Common myeloid progenitor, CD34-positive (primary cell): ENCODE data around the gene KRT6C.

Source experiments
- CTCF ChIA-PET: fragments of 350-600 bp; sonication (Branson Sonifier 250); formaldehyde crosslinking; loops from one replicate; lab custom pipeline; 2021; ENCODE audit warnings: antibody characterized with exemption; lab: Charles Lee
- POLR2A ChIA-PET: fragments of 350-600 bp; sonication (Branson Sonifier 250); formaldehyde crosslinking; loops from one replicate; lab custom pipeline; 2021; ENCODE audit warnings: antibody characterized with exemption; lab: Charles Lee
- DNase-seq, 3 donors: peaks; one replicate each; pipeline versions ENCODE4 v3.0.0 to v3.0.0-alpha.2; 2013
- H3K27ac ChIP-seq, 2 experiments: 1 replicate in 1 of 2; 2 replicates in 1 of 2; pipeline ENCODE4 v1.7.0; 2013; ENCODE audit warnings: inconsistent platforms in 2 of 2, low read length in 2 of 2, mild to moderate bottlenecking in 2 of 2, low read depth in 1 of 2, moderate library complexity in 1 of 2; ENCODE audit not compliant: severe bottlenecking in 2 of 2, insufficient read depth in 1 of 2, poor library complexity in 1 of 2
- H3K27me3 ChIP-seq, 5 experiments: replicated peaks in 2 of 5; 1 replicate in 3 of 5; 2 replicates in 2 of 5; pipeline versions ENCODE4 v1.6.1 to v1.7.0; 2013; ENCODE audit warnings: low read length in 4 of 5, mild to moderate bottlenecking in 2 of 5, moderate library complexity in 2 of 5, inconsistent platforms in 1 of 5; ENCODE audit not compliant: insufficient read depth in 5 of 5, control insufficient read depth in 4 of 5
- H3K36me3 ChIP-seq, 4 experiments: 1 replicate in 2 of 4; 2 replicates in 2 of 4; pipeline versions ENCODE4 v1.6.1 to v1.7.0; 2013; ENCODE audit warnings: low read length in 3 of 4, control low read depth in 1 of 4, mild to moderate bottlenecking in 1 of 4; ENCODE audit not compliant: control insufficient read depth in 4 of 4, insufficient read depth in 4 of 4
- H3K4me1 ChIP-seq, 4 experiments: 1 replicate in 3 of 4; 2 replicates in 1 of 4; pipeline versions ENCODE4 v1.6.1 to v1.7.1; 2013; ENCODE audit warnings: low read length in 3 of 4, mild to moderate bottlenecking in 3 of 4, control low read depth in 1 of 4, inconsistent platforms in 1 of 4, moderate library complexity in 1 of 4; ENCODE audit not compliant: control insufficient read depth in 4 of 4, insufficient read depth in 4 of 4; ENCODE audit errors: control extremely low read depth in 1 of 4
- H3K4me3 ChIP-seq, 7 experiments: 1 replicate in 4 of 7; 2 replicates in 3 of 7; pipeline versions ENCODE4 v1.5.1 to v1.7.0; 2013; ENCODE audit warnings: mild to moderate bottlenecking in 7 of 7, low read length in 6 of 7, moderate library complexity in 6 of 7, inconsistent platforms in 2 of 7, low read depth in 2 of 7, control low read depth in 1 of 7; ENCODE audit not compliant: insufficient read depth in 4 of 7, control insufficient read depth in 1 of 7; ENCODE audit errors: extremely low read depth in 1 of 7
- H3K9me3 ChIP-seq, 5 experiments: 1 replicate in 4 of 5; 2 replicates in 1 of 5; pipeline versions ENCODE4 v1.6.1 to v1.7.1; 2013; ENCODE audit warnings: low read length in 4 of 5, mild to moderate bottlenecking in 2 of 5, inconsistent platforms in 1 of 5, low read depth in 1 of 5, moderate library complexity in 1 of 5; ENCODE audit not compliant: control insufficient read depth in 4 of 5, insufficient read depth in 2 of 5; ENCODE audit errors: control extremely low read depth in 1 of 5
- WGBS: methylation state at CpG from one replicate; pipeline ENCODE4 v1.1.5; 2013; ENCODE audit not compliant: insufficient coverage; 5-methylcytosine and 5-hydroxymethylcytosine counted together

KRT6C gene

GRCh38 chr12:52499806-52500560, 26.4 kb upstream of the KRT6C start:
- 89% methylated on average over 3 of the region's 5 CpGs for WGBS
- peaks cover 0 to 11% (median 2%) of the 10 kb centered on the region in 5 experiments for H3K27me3 ChIP-seq
- no peaks in the 10 kb centered on the region for H3K36me3 ChIP-seq
- peaks cover 0 to 3% (median 0%) of the 10 kb centered on the region in 4 experiments for H3K4me1 ChIP-seq
- H3K27ac ChIP-seq, result no peak overlapping the region
- no peak overlapping the region for H3K4me3 ChIP-seq
- H3K9me3 ChIP-seq, result peaks cover 0 to 3% (median 0%) of the 10 kb centered on the region in 5 experiments
- ChIA-PET POLR2A (no interaction called here), CTCF (interaction anchor here (1.4 kb wide), 1 partner anchor 127 kb away, joined by 4 read pairs; no protein-coding TSS in a partner anchor)
- DNase-seq, result no peak

DNA sequence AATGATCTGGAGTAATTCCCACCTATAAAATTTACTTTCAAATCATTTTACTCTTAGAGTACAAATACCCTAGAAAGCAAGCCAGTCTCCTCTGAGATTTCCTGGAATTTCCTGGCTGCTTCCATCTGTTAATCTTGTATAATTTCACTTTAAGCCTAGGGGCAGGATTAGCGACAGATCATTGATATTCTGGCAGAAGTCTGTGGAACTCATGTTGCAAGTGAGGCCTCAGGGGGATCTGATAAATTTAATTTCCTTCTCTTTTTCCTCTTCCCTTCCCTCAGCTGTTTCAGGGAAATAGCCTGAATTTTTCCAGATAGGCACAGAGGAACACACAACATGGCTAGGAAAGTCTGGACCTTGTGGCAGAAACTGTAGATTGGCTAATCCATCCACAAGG, 25.3 kb upstream of the KRT6C start:
- H3K36me3 ChIP-seq, result no peaks in the 10 kb centered on the region
- H3K4me3 ChIP-seq, result no peak overlapping the region
- DNase-seq, result no peak
- no CpG with 5 or more reads among the region's 1 CpG for WGBS
- no peak overlapping the region for H3K27ac ChIP-seq
- H3K9me3 ChIP-seq, result peaks cover 0 to 3% (median 0%) of the 10 kb centered on the region in 5 experiments
- CTCF ChIA-PET, result interaction anchor here (1.4 kb wide), 1 partner anchor 126 kb away, joined by 4 read pairs; no protein-coding TSS in a partner anchor
- peaks cover 0 to 3% (median 0%) of the 10 kb centered on the region in 4 experiments for H3K4me1 ChIP-seq
- peaks cover 0 to 15% (median 2%) of the 10 kb centered on the region in 5 experiments for H3K27me3 ChIP-seq
- POLR2A ChIA-PET, result no interaction called here

DNA sequence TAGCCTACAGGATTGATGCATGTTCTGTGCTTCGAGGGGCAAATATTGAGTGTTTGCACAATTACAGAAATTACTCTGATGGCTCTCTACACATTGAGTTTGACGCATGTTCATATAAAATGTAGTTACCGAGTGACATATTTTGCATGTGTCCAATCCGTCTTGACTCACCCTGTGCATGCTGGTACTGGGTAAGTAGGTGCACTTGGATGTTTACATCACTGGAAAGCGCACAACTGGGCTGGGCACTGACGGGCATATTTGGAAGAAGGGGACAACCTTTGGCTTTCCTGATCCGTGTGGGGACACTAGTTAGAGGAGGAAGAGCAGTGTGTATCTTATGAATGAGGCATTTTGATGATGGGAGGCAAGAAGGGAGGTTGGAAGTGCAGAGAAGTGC, 24.4 kb upstream of the KRT6C start:
- peaks cover 0 to under 1% (median 0%) of the 10 kb centered on the region in 5 experiments for H3K9me3 ChIP-seq
- no peak overlapping the region for H3K27ac ChIP-seq

GRCh38 chr12:52496590-52497071, 23.0 kb upstream of the KRT6C start:
- H3K27me3 ChIP-seq, result peaks cover 0 to 15% (median 6%) of the 10 kb centered on the region in 5 experiments
- CTCF ChIA-PET, result interaction anchor here (1.3 kb wide), 1 partner anchor 10 kb away, joined by 3 read pairs; no protein-coding TSS in a partner anchor
- DNase-seq, result no peak
- POLR2A ChIA-PET, result no interaction called here
- H3K4me1 ChIP-seq, result peaks cover 0 to 3% (median 0%) of the 10 kb centered on the region in 4 experiments
- WGBS, result 97% methylated on average over 4 of the region's 4 CpGs
- no peaks in the 10 kb centered on the region for H3K9me3 ChIP-seq
- no peak overlapping the region for H3K27ac ChIP-seq
- no peaks in the 10 kb centered on the region for H3K36me3 ChIP-seq
- no peak overlapping the region for H3K4me3 ChIP-seq

More for the DNA sequence above, 24.4 kb upstream of the KRT6C start:
- H3K36me3 ChIP-seq, result no peaks in the 10 kb centered on the region
- WGBS, result 100% methylated on average over 7 of the region's 7 CpGs
- peaks cover 0 to 3% (median 0%) of the 10 kb centered on the region in 4 experiments for H3K4me1 ChIP-seq
- no peak overlapping the region for H3K4me3 ChIP-seq
- H3K27me3 ChIP-seq, result peaks cover 0 to 15% (median 3%) of the 10 kb centered on the region in 5 experiments
- DNase-seq, result no peak
- ChIA-PET CTCF (interaction anchor here (1.3 kb wide), 1 partner anchor 9 kb away, joined by 3 read pairs; no protein-coding TSS in a partner anchor), POLR2A (no interaction called here)

- 75% methylated on average over 1 of the region's 2 CpGs for WGBS
- no peak overlapping the region for H3K27ac ChIP-seq
- CTCF ChIA-PET, result interaction anchor here (1.3 kb wide), 1 partner anchor 11 kb away, joined by 4 read pairs; no protein-coding TSS in a partner anchor
These were observed 22.4 kb upstream of the KRT6C start for GRCh38 chr12:52496054-52496453.

GRCh38 chr12:52495389-52495788, 21.8 kb upstream of the KRT6C start:
- Histone ChIP-seq H3K4me1 (peaks cover 0 to 3% (median 0%) of the 10 kb centered on the region in 4 experiments), H3K9me3 (no peaks in the 10 kb centered on the region), H3K27me3 (peaks cover 0 to 15% (median 6%) of the 10 kb centered on the region in 5 experiments), H3K36me3 (no peaks in the 10 kb centered on the region), H3K27ac (no peak overlapping the region), H3K4me3 (no peak overlapping the region)
- POLR2A ChIA-PET, result no interaction called here
- CTCF ChIA-PET, result interaction anchor here (1.3 kb wide), 1 partner anchor 11 kb away, joined by 4 read pairs; no protein-coding TSS in a partner anchor
- DNase-seq, result peak in 2 of 3 donors; percentile 9 to 35
- 57% methylated on average over 3 of the region's 3 CpGs for WGBS

More at GRCh38 chr12:52496054-52496453, 22.4 kb upstream of the KRT6C start:
- POLR2A ChIA-PET, result no interaction called here
- Histone ChIP-seq H3K4me3 (no peak overlapping the region), H3K4me1 (peaks cover 0 to 3% (median 0%) of the 10 kb centered on the region in 4 experiments), H3K9me3 (no peaks in the 10 kb centered on the region), H3K27me3 (peaks cover 0 to 15% (median 6%) of the 10 kb centered on the region in 5 experiments), H3K36me3 (no peaks in the 10 kb centered on the region)
- no peak for DNase-seq
